ENCODE measurements around the gene DDX56.
"Not testable (repeated sequence)": the region's sequence is repeated elsewhere in the genome, so short reads cannot be mapped to it uniquely, and the experiment has no call there.

GRCh38 chr7:44552473-44553005 is 21.2 kb downstream of the DDX56 start:
- not testable (repeated sequence) for TF ChIP-seq CTCF (conservative IDR thresholded peaks at IDR 0.05); ZFX (IDR thresholded peaks at IDR 0.05)

Data from C4-2B (cell line).